NCI-H2081 treated with DMSO at 0.1 percent for 48 hours (cell line): Measurements from ENCODE around the gene ZNF628.
"Not testable (repeated sequence)": the region's sequence is repeated elsewhere in the genome, so short reads cannot be mapped to it uniquely, and the experiment has no call there.

Experiments used
- DNase-seq: peaks from one replicate; lab custom pipeline; 2025; lab: John Stamatoyannopoulos, UW

The ZNF628 gene

DNA sequence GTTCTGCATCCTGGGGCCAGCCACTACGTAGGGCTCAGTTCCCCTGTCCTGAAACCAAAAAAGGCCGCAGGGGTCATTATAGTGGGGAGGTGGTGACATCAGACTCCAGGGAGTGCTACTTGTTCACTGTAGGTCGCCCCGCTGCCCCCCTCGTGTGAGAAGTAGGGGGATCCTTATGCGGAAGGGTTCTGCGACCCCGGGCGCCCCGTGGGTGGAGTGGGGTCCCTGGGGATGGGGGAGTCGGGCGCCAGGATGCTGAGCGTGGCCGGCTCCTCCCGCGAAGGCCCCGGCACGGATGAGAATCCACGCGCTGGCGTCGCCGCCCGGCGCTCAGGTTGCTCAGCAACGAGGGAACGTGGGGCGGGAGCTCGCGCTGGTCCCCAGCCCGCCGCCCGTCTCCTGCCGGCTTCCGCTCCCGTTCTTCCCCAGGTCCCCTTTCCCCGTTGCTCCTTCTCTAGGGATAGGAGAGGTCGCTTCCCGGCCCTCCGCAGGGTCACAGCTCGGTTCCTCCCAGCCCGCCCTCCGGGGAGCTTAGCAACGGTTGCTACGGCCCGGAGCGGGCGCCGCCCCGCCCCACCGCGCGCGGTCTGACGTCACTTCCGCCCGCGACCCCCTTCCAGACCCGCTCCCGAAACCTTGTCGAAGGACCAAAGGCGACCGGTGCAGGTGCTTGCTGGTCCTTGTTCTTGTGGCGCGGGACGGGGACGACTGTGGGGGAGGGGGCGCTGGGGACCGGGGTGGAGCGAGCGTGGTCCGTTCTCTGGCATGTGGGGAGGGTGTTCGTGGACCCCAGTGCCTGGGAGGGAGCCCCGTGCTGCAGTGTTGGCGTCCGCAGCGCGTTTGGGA, 8.4 kb downstream of the ZNF628 start, which contains the start of gene NAT14:
TSS of gene NAT14 (plus strand) at position 596 of the 846 bp plus-strand sequence. CDS start 521 bp downstream, outside the sequence.
- no peak for DNase-seq

DNA sequence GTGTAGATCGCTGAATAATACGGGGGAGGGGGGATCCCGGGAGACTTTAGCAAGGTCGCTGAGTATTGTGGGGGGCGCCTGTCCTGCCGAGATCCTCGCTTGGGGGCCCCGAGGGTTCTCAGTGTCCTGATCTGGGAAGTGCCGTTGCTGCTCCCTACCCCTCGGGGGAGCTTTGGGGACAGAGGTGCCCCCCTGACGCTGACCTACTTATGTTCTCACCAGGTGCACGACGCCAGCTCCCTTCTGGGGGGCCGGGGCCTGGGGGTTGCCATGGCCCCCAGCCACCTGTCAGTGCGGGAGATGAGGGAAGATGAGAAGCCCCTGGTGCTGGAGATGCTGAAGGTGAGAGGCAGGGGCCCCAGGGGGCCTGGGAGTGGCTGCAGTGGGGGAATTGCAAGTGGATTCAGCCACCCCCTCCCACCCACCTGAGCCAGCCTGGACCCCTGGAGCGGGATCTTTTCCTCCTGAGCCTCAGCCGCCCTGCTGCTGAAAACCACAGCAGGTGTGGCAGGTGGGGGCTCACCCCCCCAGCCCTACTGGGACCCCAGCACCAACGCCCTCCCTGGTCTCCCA, 9.1 kb downstream of the ZNF628 start:
- DNase-seq: no peak

DNA sequence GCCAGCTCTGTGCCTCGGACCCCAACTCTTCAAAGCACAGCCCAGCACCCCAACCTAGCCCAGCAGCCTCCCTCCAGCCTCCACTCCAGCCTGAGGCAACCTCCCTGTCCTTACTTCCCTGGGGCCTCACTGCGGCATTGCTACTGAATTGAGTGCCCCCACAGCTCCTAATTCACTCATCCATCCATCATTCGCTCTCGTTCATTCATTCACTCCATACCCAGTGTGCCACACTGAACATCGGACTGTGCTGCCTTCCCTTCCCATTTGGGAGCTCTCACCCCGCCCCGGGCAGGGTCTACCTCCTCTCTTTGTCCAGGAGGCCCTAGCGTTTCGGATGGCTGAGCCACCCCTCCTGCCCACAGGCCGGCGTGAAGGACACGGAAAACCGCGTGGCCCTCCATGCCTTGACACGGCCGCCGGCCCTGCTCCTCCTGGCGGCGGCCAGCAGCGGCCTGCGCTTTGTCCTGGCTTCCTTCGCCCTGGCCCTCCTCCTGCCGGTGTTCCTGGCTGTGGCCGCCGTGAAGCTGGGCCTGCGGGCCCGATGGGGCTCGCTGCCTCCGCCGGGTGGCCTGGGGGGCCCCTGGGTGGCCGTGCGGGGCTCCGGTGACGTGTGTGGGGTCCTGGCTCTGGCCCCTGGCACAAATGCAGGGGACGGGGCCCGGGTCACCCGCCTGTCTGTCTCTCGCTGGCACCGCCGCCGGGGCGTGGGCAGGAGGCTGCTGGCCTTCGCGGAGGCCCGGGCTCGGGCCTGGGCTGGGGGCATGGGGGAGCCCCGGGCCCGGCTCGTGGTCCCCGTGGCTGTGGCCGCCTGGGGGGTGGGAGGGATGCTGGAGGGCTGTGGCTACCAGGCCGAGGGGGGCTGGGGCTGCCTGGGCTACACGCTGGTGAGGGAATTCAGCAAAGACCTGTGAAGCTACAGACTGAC, 9.9 kb downstream of the ZNF628 start:
- DNase-seq: no peak

DNA sequence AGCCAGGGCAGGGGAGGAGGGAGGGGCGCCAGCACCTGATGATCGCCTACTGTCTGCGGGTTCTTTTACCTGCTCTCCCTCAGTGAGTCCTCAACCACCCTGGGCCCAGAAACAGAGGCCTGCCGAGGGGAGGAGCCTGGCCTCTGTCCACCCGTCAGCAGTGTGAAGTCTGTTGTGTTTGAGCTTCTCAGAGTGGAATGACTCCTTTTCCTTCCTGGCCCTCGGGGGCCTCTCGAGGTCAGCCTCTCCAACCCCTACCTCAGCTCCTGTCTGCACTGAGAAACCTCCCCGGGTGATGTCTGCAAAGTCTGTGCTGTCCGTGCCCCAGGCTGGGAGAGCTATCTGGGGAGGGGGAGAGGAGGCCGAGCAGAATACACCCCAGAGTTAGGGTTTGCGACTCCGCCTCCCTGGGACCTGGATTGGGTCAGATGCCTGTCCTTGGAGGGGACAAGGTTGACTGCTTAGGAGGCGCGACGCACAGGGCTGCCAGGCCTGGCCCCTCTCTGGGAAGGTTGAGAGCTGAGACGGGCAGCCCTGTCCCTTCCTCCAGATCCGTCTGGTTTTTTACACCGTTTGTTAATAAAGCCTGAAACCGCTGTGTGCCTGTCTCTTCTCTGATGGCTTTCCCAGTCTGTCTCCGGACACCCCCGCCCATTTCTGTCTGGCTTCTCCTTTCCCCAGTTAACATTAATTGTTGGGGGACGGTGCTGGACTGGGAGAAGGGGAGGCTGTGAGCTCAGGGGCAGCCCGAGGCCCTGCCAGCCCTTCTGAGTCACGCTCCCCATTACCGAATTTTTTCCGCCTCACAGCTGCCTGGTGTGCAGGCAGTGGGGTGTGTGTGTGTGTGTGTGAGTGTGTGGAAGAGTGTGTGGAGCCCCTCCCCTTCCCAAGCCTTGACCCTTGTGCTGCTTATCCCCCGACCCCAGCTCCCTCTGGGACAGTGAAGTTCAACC, 10.8 kb downstream of the ZNF628 start:
- no peak for DNase-seq

DNA sequence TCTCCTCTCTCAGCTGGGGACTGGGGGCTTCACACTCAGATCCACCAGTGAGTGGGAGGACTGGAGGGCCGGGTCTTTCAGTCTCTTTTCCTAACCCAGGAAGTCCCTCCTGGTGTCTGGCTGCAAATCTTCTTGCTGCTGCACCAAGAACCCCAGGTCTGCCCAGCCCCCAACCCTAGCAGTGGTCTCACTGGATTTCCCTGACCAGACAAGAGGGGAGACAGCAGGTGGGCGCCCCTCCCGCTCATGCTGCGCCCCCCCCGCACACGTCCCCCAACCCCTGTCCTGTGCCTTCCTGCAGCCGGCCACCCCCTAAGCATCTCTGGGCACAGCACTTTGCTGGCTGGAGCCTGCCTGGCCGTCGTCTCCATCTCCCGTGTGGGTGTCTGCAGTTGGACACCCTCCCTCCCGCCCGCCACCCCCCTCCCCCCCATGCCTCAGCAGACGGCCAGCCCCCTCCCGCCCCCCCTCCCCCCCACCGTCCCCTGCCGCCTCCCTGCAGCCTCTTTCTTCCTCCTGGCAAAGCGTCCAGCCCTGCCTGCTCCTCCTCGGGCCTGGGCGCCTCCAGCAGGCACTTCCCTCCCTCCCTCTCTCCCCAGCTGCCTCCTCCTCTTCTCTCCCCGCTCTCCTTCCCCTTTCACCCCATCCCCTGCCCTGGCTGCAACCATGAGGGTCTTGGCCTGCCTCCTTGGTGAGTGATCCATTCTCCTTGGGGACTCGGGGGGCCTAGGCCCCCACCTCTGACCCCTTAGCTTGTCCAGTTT, 11.7 kb downstream of the ZNF628 start, which contains the start of gene SSC5D:
TSS of gene SSC5D (plus strand) at position 513 of the 764 bp plus-strand sequence. CDS start at position 667, 154 bp downstream.
- no peak for DNase-seq

DNA sequence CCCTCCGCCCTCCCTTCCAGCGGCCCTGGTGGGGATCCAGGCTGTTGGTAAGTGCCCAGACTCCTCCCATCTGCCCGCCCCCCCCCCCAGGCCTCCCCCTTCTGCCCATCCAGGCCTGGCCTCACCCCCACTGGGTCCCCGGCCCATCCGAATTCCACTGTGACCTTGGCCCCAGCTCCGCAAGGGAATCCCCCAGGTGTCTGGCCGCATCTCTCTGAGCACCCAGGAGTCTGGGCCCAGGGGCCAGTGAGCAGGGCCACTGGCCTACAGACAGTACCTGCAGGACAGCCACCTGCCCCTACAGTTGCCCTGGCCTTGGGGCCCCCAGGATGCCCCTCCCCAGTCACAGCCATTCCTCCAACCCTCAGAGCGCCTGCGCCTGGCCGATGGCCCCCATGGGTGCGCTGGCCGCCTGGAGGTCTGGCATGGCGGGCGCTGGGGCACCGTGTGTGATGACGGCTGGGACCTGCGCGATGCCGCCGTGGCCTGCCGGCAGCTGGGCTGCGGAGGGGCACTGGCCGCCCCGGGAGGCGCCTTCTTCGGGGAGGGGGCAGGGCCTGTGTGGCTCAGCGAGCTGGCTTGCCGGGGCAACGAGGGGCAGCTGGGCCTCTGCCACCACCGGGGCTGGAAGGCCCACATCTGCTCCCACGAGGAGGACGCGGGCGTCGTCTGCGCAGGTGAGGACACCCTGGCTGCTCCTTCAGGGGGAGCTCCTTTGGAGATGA, 12.7 kb downstream of the ZNF628 start:
- no peak for DNase-seq

DNA sequence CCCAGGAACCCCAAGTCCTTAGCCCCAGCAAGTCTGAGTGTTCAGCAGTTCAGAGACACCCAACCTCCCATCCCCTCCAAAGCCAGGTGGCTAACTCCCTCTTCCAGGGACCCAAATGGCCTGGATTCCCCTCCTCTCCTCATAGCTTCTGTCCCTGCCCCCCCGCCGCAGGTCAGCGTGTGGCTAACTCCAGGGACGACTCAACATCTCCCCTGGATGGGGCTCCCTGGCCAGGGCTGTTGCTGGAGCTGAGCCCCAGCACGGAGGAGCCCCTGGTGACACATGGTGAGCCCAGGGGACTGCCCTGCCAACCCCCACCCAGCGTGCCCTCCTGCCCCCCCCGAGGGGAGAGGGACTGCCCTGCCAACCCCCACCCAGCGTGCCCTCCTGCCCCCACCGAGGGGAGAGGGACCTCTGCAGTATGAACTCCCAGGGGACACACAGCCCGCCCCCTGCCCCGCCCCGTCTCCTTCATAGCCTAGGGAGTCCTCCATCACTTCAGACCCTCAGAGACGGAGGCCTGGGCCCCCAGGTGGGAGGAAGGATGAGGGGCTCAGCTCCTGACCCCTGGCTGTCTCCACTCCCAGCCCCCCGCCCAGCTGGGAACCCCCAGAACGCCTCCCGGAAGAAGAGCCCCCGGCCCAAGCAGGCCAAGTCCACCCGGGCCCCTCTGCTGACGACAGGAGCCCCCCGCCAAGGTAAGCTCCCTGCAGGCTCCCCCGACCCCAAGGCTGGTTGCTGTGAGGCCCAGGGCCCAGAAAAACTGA, 13.5 kb downstream of the ZNF628 start:
- no peak for DNase-seq

DNA sequence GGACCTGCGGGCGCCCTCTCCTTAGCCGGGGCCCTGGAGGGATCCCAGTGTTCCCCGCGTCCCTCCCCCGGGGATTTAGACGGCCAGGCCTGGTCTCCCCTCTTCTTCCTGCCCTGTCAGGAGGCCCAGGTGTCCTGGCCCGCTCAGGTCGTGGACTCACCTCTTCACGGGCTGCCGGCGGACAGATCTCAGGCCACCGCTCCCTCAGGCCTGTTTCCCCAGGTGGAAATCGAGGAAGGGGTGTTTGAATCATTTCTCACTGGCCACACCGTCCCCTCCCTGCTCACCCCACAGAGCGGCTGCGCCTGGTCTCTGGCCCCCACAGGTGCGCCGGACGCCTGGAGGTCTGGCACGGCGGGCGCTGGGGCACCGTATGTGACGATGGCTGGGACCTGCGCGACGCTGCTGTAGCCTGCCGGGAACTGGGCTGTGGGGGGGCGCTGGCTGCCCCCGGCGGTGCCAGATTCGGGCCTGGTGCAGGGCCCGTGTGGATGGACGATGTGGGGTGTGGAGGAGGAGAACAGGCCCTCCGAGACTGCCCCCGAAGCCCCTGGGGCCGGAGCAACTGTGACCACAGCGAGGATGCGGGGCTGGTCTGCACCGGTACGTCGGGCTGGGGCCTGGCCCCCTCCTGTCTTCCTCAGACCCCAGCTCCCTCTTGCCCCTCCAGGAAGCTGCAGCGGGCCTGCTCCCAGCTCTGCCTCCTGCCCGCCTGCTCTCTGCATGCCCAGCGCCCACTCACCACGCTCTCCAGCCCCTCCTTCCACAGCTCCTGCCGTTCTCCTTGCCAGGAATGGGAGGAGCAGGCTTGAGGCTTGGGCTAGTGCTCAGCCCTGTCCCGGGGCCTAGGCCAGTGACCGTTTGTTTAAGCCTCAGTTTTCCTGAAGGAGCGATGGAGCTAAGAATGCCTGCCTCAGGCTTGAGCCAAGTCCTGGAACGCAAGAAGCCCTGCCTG, 14.3 kb downstream of the ZNF628 start:
- DNase-seq: no peak

DNA sequence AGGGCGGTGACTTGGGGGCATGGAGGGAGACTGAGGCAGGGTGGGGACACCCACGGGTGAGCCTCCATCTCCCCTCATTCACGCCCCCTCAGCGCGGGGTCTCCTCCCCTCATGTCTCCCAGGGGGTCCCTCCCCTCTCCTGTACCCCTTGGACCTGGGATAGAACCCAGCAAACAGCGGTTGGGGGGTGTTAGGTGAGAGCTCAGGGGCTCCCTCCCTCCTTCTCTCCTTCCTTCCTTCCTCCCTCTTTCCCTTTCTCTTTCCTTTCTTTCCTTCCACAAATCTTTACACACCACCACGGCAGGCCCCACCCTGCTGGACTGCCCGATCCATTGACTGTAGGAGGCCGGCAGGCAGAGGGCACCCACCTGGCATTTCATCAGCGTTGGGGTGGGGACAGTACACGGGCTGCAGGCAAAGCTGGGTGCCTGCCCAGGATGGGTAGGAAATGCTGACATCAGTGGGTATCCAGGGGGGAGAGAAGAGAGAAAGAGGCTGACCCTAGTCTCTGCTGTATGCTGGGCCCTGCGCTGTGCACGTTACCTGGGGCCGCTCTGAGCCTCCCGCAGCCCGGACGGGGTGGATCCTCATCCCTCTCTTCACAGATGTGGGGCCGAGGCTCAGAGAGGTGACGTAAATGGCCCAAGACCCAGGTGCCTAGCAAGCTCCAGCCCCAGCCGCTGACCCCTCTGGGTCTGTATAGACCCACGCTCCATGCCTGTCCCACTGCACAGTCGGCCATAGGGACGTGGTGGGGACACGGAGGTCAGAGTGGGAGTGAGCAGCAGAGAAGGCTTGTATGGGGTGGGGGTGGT, 15.3 kb downstream of the ZNF628 start:
- no peak for DNase-seq

DNA sequence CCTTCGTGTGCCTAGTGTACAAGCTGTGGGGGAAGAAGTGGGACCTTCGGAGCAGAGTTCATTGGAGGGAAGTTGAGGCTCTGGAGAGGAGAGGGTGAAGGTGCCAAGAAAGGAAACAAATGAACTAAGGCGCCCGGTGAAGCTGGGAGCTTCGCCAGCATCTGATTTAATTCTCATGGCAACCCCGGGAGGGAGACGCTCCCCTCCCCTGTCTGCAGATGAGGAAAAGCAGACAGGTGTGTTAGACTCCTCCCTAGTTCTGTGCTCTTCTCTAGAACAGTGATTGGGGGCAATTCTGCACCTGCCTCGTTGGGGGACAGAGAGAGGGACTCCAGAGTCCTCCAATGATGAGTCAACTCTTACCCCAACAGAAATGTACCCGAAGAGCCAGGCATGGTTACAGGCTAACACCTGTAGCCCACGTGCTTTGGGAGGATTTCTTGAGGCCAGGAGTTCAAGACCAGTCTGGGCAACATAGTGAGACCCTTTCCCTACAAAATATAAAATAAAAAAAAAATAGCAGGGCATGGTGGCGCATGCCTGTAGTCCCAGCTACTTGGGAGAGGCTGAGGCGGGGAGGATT, 16.0 kb downstream of the ZNF628 start:
- no peak for DNase-seq

DNA sequence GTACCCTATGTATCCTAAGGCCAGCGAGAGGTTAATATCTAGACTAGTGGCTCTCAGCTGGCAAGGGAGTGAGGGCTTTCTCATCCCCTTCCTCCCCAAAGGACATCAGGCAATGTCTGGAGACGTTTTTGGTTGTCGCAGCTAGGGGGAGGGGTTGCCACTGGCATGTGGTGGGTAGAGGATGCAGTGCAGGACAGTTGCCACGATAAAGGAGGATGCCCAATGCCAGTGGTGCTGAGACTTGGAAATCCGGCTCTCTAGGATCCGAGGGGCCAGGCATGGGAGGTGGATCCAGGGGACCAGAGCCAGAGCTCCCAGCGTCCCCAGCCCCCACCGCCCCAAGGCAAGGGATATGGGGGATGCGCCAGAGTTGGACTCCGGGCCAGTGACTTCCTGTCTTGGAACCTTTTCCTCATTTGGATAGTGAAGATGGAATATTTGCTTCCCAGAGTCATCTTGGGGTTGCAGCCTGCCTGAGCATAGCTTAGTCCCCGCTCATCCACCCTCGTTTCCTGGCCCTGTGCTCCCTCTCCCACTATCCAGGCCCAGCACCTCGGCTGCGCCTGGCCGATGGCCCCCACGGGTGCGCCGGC, 16.7 kb downstream of the ZNF628 start:
- DNase-seq: no peak

DNA sequence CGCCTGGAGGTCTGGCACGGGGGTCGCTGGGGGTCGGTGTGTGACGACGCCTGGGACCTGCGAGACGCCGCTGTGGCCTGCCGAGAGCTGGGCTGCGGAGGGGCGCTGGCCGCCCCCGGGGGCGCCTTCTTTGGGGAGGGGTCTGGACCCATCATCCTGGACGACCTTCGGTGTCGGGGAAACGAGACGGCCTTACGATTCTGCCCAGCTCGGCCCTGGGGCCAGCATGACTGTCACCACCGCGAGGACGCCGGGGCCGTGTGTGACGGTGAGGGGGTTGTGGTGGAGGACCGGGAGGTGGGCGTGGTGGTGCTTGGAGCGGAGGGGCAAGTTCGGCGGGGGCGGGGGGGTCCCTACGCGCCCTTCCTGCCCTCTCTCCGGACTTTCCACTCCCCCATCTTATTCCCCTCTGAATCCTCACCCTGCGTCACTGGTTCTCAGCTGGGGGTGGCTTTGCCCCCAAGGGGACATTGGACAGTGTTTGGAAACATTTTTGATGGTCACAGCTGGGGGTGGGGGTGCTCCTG, 17.3 kb downstream of the ZNF628 start:
- DNase-seq: no peak

DNA sequence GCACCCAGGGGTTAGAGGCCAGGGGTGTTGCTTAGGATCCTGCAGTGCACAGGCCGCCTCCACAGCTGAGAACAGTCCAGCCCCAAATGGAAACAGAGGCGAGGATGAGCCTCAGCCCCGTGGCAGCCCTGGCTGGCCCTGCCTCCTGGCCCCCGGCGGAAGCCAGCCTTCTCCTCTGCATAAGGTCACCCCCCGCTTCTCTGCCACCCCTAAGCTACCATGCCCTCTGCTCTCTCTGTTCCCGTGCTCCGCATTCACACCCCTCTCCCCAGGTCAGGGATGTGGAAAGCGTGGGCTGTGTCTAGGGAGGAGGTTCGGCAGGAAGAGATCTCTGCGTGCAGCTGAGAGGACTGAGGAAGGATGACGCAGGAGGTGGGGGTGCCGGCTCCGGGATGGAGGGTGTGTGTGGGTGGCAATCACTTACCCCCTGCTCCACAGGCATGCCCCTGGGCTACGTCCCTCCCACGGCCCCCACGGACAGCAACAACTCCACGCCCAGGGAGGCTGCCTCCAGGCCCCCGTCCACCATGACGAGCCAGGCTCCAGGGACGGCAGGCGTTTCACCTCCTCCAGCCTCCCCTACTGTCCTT, 17.9 kb downstream of the ZNF628 start:
- DNase-seq: no peak

DNA sequence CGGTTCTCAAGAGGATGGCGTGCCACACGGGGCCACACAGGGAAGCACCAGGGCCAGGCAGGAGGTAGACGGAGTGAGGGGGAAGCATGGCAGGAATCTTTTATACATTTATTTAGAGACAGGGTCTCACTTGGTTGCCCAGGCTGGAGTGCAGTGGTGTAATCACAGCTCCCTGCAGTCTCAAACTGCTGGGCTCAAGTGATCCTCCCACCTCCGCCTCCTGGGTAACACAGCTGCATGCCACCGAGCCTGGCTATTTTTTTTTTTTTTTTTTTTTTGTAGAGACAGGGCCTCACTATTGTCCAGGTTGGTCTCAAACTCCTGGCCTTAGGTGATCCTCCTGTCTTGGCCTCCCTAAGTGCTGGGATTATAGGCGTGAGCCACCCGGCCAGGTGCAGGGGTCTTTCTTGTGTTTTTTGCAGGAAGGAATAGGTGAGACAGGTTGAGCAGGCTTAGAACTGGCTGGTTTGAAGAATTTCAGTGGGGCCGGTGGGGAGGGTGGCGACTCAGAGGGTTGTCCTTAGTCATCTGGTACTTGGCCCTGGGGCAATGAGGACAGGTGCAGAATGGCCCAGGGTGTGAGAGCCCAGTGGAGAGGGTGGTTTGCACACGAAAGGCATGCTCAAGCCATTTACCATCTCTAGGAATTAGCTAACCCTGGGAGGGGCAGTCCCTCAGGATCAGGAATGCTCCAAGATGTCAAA, 19.4 kb downstream of the ZNF628 start:
- DNase-seq: no peak

DNA sequence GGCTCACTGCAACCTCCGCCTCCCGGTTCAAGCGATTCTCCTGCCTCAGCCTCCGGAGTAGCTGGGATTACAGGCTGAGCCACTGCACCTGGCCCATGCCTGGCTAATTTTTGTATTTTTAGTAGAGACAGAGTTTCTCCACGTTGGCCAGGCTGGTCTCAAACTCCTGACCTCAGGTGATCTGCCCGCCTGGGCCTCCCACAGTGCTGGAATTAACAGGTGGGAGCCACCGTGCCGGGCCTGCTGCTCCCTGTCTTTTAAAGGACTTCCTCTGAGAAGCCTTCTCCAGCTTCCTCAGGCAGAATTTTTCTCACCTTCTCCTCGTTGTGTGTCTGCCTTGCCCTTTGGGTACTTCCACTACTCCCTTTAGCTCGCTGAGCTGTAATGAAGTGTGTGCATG, 20.4 kb downstream of the ZNF628 start:
- not testable (repeated sequence) for DNase-seq
